GM12874 (cell line): ENCODE results near the gene MRPL38.

Experiments used
- TF ChIP-seq, protein P1 (sequence below): IDR thresholded peaks from 2 replicates; pipeline ENCODE4 v1.5.1; 2011; ENCODE audit warnings: low read depth, mild to moderate bottlenecking, control low read depth, low read length, moderate library complexity; ENCODE audit not compliant: insufficient read depth

Gene MRPL38

DNA sequence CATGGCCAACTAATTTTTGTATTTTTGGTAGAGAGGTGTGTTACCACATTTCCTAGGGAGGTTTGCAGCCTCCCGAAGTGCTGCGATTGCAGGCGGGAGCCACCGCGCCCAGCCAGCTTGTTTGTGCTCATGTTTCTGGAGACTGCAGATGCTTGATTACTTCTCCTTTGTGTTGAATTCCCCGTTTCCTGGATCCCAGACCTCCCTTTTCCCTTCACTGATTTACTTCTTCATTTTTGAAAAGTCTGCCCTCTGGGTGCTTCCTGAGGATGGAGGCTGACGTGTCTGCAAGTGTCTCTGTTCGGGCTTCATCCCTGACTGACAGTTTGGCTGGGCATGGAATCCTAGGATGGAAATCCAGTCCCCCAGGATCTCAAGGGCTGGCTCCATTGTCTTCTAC is 19.3 kb downstream of the MRPL38 start:
- TF ChIP-seq, protein P1, sequence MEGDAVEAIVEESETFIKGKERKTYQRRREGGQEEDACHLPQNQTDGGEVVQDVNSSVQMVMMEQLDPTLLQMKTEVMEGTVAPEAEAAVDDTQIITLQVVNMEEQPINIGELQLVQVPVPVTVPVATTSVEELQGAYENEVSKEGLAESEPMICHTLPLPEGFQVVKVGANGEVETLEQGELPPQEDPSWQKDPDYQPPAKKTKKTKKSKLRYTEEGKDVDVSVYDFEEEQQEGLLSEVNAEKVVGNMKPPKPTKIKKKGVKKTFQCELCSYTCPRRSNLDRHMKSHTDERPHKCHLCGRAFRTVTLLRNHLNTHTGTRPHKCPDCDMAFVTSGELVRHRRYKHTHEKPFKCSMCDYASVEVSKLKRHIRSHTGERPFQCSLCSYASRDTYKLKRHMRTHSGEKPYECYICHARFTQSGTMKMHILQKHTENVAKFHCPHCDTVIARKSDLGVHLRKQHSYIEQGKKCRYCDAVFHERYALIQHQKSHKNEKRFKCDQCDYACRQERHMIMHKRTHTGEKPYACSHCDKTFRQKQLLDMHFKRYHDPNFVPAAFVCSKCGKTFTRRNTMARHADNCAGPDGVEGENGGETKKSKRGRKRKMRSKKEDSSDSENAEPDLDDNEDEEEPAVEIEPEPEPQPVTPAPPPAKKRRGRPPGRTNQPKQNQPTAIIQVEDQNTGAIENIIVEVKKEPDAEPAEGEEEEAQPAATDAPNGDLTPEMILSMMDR: no peak

DNA sequence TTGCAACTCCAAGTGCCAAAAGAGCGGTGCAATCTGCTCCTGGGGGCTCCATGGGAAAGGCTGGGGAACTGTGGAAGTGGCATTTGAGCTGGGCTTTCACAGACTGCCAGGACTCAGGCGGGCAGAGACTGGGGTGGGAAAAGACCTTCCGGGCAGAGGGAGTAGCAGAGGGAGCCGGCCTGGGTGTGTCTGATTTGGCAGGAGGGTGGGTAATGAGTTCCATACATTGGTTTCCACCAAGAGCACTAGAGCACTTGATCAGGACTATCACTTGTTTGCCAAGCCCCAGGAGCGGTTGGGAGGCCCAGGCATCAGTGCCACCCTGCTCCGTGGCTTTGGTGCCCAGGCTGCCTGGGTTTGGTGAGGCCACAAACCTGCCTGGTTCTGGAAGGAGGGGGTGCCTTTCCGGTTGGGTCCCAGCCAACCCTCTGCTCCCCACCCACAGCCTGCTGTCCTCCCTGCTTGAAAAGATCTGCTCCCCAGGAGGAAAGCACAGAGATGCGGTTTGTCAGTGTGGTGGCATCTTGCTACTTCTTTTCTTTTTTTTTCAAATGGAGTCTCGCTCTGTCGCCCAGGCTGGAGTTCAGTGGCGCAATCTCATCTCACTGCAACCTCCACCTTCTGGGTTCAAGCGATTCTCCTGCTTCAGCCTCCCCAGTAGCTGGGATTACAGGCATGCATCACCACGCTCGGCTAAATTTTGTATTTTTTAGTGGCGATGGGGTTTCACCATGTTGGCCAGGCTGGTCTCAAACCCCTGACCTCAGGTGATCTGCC is 22.8 kb downstream of the MRPL38 start:
- TF ChIP-seq, protein P1: no peak

DNA sequence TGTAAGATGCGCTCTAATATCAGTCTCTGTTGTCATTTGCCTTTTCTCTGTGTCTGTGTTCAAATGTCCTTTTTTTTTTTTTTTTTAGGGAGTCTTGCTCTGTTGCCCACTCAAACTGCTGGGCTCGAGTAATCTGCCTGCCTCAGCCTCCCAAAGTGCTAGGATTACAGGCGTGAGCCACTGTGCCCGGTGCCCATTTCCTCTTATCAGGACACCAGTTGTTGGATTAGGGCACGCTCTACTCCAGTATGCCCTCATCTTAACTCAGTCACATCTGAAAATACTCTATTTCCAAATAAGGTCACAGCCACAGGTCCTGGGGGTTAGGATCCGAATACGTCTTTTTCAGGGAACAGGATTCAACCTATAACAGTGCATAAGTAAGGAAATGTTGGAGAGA is 24.4 kb downstream of the MRPL38 start:
- TF ChIP-seq, protein P1: no peak

DNA sequence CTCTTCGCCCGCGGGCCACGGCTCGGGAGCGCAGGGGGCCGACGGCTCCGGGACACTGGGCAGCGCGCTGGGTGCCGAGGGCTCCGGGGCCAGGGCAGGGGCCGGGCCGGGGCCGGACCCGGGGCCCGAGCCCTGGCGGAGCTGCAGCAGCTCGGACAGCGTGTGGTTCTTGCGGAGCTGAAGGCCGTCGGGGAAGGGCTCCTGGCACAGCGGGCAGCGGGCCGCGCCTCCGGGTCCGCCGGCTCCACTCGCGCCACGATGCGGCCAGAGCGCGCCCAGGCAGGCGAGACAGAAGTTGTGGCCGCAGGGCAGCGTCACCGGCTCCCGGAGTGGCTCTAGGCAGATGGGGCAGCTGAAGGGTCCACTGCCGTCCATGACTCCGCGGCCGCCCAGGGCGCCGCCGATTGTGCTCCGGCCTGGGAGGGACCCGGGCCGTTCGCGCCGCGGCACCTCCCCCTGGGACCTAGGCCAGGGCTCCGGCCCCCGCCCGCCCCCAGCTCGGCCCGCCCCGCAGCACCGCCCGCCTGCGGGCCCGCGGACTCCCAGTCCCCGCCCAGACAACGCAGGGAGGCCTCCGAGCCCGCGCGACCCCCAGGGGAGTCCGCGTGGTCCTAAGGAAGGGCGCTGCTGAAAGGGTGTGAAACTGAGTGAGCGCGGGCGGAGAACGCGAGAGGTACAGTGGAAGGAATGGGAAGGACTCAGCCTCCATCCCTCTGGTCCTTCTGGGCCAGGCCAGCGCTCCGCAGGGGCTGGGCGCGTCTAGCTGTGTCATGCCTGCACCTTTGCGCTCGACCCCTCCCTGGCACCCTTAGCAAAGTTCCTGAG is 26.3 kb downstream of the MRPL38 start, which contains the start of gene TRIM47:
Gene TRIM47 (minus strand): TSS at position 408 of the 825 bp plus-strand sequence. CDS start 33 bp downstream, at position 375.
- TF ChIP-seq, protein P1: peak; percentile 28; the same call in 1 of the 2 replicates

DNA sequence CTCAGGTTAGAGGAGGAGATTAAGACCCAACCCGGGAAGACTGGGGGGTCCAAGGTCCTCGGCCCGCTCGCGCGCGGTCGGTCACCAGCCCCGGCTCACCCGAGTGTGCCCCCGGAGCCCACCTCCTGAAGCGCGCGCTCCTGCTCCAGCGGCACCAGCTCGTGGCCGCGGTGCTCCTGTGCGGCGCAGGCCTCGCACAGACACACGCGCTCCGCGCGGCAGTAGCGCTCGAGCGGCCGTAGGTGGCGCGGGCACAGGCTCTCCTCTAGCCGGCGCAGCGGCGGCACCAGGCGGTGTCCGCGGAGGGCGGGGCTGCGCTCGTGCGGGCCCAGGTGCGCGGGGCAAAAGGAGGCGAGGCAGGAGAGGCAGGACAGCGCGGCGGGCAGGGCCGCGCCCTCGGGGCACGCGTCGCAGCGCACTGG is 26.9 kb downstream of the MRPL38 start:
- TF ChIP-seq, protein P1: peak; percentile 77

DNA sequence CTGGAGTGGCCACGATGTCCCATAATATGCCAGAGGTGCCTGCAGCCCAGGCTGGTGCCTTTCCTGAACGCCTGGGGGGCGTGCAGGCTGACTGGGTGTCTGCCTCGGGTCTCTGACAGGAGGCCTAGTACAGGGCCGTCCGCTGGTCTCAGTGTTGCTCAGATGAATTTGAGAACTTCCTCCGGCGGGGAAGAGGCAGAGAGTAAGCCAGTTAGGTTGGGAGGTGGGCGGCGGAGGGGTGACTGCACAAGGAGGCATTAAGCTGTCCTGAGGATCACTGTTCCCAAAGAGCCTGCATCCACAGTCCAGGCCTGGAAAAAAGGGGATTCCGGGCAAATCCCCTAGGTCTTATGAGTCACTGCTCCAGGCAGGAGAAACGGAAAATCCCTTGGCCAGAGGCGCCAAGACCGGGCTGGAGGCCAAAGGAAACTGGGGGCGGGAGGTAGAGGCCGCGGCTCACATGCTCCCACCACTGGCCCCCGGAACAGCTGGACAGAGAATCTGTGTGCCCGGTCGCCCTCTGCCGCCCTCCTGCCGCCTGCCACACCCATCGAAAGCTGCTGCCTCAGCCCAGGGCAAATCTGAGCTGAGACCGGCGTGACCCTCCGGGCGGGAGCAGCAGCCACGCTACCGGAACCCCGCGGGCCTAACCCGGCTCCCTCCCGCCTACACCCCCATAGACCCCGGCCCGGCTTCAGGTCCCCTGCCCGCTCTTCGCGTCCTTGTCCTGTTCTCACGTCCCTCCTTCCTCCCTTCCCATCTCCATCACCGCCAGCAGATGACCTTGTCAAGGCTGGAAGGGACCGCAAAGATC is 27.5 kb downstream of the MRPL38 start:
- TF ChIP-seq, protein P1: peak; percentile 17; the same call in 1 of the 2 replicates
